Measurements from ENCODE around the gene SLC13A1. TPM values are rescaled to one million over a fixed set of nuclear protein-coding genes. Genes with fewer than 3 reads are reported as not detected.
"Not testable (repeated sequence)": the region's sequence is repeated elsewhere in the genome, so short reads cannot be mapped to it uniquely, and the experiment has no call there.

Gene SLC13A1
- under 0.01 TPM for total RNA-seq
- 0.02 TPM for polyA plus RNA-seq
- long read RNA-seq, donor 1, result 0 reads
- long read RNA-seq, donor 2, result 0 reads
- long read RNA-seq, donor 3, result 0 reads
- long read RNA-seq, donor 4, result 0 reads
- long read RNA-seq, donor 5, result 0 reads
- long read RNA-seq, donor 6, result 0 reads
- long read RNA-seq, donor 7, result 0 reads
- long read RNA-seq, donor 8, result 0 reads
- long read RNA-seq, donor 9, result 0 reads
- long read RNA-seq, donor 10, partial matches to known transcripts, result 5 of 5 reads
- long read RNA-seq, donor 10, other reads (novel, unspliced or antisense), result 0 of 5 reads

GRCh38 chr7:123199883-123200282 lies at the start of gene SLC13A1:
Gene SLC13A1, minus strand, starts transcription at chr7:123199969. Its CDS starts 23 bp downstream, at chr7:123199946.
- Histone ChIP-seq H3K4me1 (ENCODE audit: control insufficient read depth in 2 of 2, insufficient read depth in 2 of 2, low read length in 2 of 2) (no peaks in the 10 kb centered on the region), H3K27ac (ENCODE audit: low read depth in 1 of 2, low read length in 1 of 2) (no peak within 1 kb of the TSS), H3K9me3 (ENCODE audit: control insufficient read depth in 2 of 2, insufficient read depth in 1 of 2, low read length in 1 of 2) (no peaks in the 10 kb centered on the region), H3K27me3 (ENCODE audit: control insufficient read depth in 2 of 2, insufficient read depth in 1 of 2, low read length in 1 of 2) (no peaks in the 10 kb centered on the region), H3K4me3 (ENCODE audit: low read length in 2 of 2) (no peak within 1 kb of the TSS), H3K36me3 (ENCODE audit: control insufficient read depth in 2 of 2, insufficient read depth in 2 of 2, low read length in 1 of 2) (no peaks in the 10 kb centered on the region)
- DNase-seq (ENCODE audit: low read depth in 6 of 9, low spot score in 9 of 9), result no peak
- 95% methylated on average over 4 of the region's 4 CpGs for WGBS

GRCh38 chr7:123244768-123245167 lies 45.0 kb upstream of the SLC13A1 start:
- H3K27me3 ChIP-seq (ENCODE audit: control insufficient read depth in 2 of 2, insufficient read depth in 1 of 2, low read length in 1 of 2), result no peaks in the 10 kb centered on the region
- WGBS, result 77% methylated on average over 1 of the region's 1 CpG

GRCh38 chr7:123242467-123243092 lies 42.8 kb upstream of the SLC13A1 start:
- DNase-seq (ENCODE audit: low read depth in 6 of 9, low spot score in 9 of 9), result no peak
- H3K27ac ChIP-seq (ENCODE audit: low read depth in 1 of 2, low read length in 1 of 2), result no peak overlapping the region
- no peaks in the 10 kb centered on the region for H3K27me3 ChIP-seq (ENCODE audit: control insufficient read depth in 2 of 2, insufficient read depth in 1 of 2, low read length in 1 of 2)
- H3K4me3 ChIP-seq (ENCODE audit: low read length in 2 of 2), result no peak overlapping the region
- no peaks in the 10 kb centered on the region for H3K36me3 ChIP-seq (ENCODE audit: control insufficient read depth in 2 of 2, insufficient read depth in 2 of 2, low read length in 1 of 2)
- no peaks in the 10 kb centered on the region for H3K9me3 ChIP-seq (ENCODE audit: control insufficient read depth in 2 of 2, insufficient read depth in 1 of 2, low read length in 1 of 2)
- WGBS, result 44% methylated on average over 5 of the region's 5 CpGs
- no peaks in the 10 kb centered on the region for H3K4me1 ChIP-seq (ENCODE audit: control insufficient read depth in 2 of 2, insufficient read depth in 2 of 2, low read length in 2 of 2)

More at GRCh38 chr7:123244768-123245167, 45.0 kb upstream of the SLC13A1 start:
- Histone ChIP-seq H3K9me3 (ENCODE audit: control insufficient read depth in 2 of 2, insufficient read depth in 1 of 2, low read length in 1 of 2) (no peaks in the 10 kb centered on the region), H3K36me3 (ENCODE audit: control insufficient read depth in 2 of 2, insufficient read depth in 2 of 2, low read length in 1 of 2) (no peaks in the 10 kb centered on the region), H3K27ac (ENCODE audit: low read depth in 1 of 2, low read length in 1 of 2) (no peak overlapping the region), H3K4me1 (ENCODE audit: control insufficient read depth in 2 of 2, insufficient read depth in 2 of 2, low read length in 2 of 2) (no peaks in the 10 kb centered on the region), H3K4me3 (ENCODE audit: low read length in 2 of 2) (no peak overlapping the region)
- DNase-seq (ENCODE audit: low read depth in 6 of 9, low spot score in 9 of 9), result no peak

- Histone ChIP-seq H3K4me3 (ENCODE audit: low read length in 2 of 2) (no peak overlapping the region), H3K9me3 (ENCODE audit: control insufficient read depth in 2 of 2, insufficient read depth in 1 of 2, low read length in 1 of 2) (no peaks in the 10 kb centered on the region), H3K4me1 (ENCODE audit: control insufficient read depth in 2 of 2, insufficient read depth in 2 of 2, low read length in 2 of 2) (no peaks in the 10 kb centered on the region), H3K27ac (ENCODE audit: low read depth in 1 of 2, low read length in 1 of 2) (no peak overlapping the region), H3K27me3 (ENCODE audit: control insufficient read depth in 2 of 2, insufficient read depth in 1 of 2, low read length in 1 of 2) (no peaks in the 10 kb centered on the region), H3K36me3 (ENCODE audit: control insufficient read depth in 2 of 2, insufficient read depth in 2 of 2, low read length in 1 of 2) (no peaks in the 10 kb centered on the region)
- DNase-seq (ENCODE audit: low read depth in 6 of 9, low spot score in 9 of 9), result no peak
- 93% methylated on average over 3 of the region's 3 CpGs for WGBS
Measured at GRCh38 chr7:123241809-123242208, 42.0 kb upstream of the SLC13A1 start.

- WGBS, result 64% methylated on average over 4 of the region's 4 CpGs
- Histone ChIP-seq H3K9me3 (ENCODE audit: control insufficient read depth in 2 of 2, insufficient read depth in 1 of 2, low read length in 1 of 2) (no peaks in the 10 kb centered on the region), H3K27ac (ENCODE audit: low read depth in 1 of 2, low read length in 1 of 2) (no peak overlapping the region), H3K27me3 (ENCODE audit: control insufficient read depth in 2 of 2, insufficient read depth in 1 of 2, low read length in 1 of 2) (no peaks in the 10 kb centered on the region), H3K4me1 (ENCODE audit: control insufficient read depth in 2 of 2, insufficient read depth in 2 of 2, low read length in 2 of 2) (peaks cover 0 to 3% of the 10 kb centered on the region in 2 donors), H3K36me3 (ENCODE audit: control insufficient read depth in 2 of 2, insufficient read depth in 2 of 2, low read length in 1 of 2) (no peaks in the 10 kb centered on the region), H3K4me3 (ENCODE audit: low read length in 2 of 2) (no peak overlapping the region)
- DNase-seq (ENCODE audit: low read depth in 6 of 9, low spot score in 9 of 9), result no peak
Measured at GRCh38 chr7:123231021-123232000, 31.5 kb upstream of the SLC13A1 start.

- DNase-seq (ENCODE audit: low read depth in 6 of 9, low spot score in 9 of 9), result no peak
- H3K4me1 ChIP-seq (ENCODE audit: control insufficient read depth in 2 of 2, insufficient read depth in 2 of 2, low read length in 2 of 2), result peaks cover 0 to 3% of the 10 kb centered on the region in 2 donors
- no peaks in the 10 kb centered on the region for H3K36me3 ChIP-seq (ENCODE audit: control insufficient read depth in 2 of 2, insufficient read depth in 2 of 2, low read length in 1 of 2)
- no peak overlapping the region for H3K4me3 ChIP-seq (ENCODE audit: low read length in 2 of 2)
- H3K9me3 ChIP-seq (ENCODE audit: control insufficient read depth in 2 of 2, insufficient read depth in 1 of 2, low read length in 1 of 2), result no peaks in the 10 kb centered on the region
- no peaks in the 10 kb centered on the region for H3K27me3 ChIP-seq (ENCODE audit: control insufficient read depth in 2 of 2, insufficient read depth in 1 of 2, low read length in 1 of 2)
- H3K27ac ChIP-seq (ENCODE audit: low read depth in 1 of 2, low read length in 1 of 2), result peak overlapping the region in 1 of 2 donors; percentile 24
- 88% methylated on average over 11 of the region's 11 CpGs for WGBS
Measured at GRCh38 chr7:123230603-123231002, 30.8 kb upstream of the SLC13A1 start.

GRCh38 chr7:123230147-123230546 lies 30.4 kb upstream of the SLC13A1 start:
- no peak overlapping the region for H3K4me3 ChIP-seq (ENCODE audit: low read length in 2 of 2)
- 92% methylated on average over 1 of the region's 1 CpG for WGBS
- no peaks in the 10 kb centered on the region for H3K9me3 ChIP-seq (ENCODE audit: control insufficient read depth in 2 of 2, insufficient read depth in 1 of 2, low read length in 1 of 2)
- no peaks in the 10 kb centered on the region for H3K36me3 ChIP-seq (ENCODE audit: control insufficient read depth in 2 of 2, insufficient read depth in 2 of 2, low read length in 1 of 2)
- no peaks in the 10 kb centered on the region for H3K27me3 ChIP-seq (ENCODE audit: control insufficient read depth in 2 of 2, insufficient read depth in 1 of 2, low read length in 1 of 2)
- H3K4me1 ChIP-seq (ENCODE audit: control insufficient read depth in 2 of 2, insufficient read depth in 2 of 2, low read length in 2 of 2), result peaks cover 0 to 3% of the 10 kb centered on the region in 2 donors
- no peak for DNase-seq (ENCODE audit: low read depth in 6 of 9, low spot score in 9 of 9)
- H3K27ac ChIP-seq (ENCODE audit: low read depth in 1 of 2, low read length in 1 of 2), result no peak overlapping the region

GRCh38 chr7:123229426-123229825 lies 29.7 kb upstream of the SLC13A1 start:
- DNase-seq (ENCODE audit: low read depth in 6 of 9, low spot score in 9 of 9), result no peak
- H3K9me3 ChIP-seq (ENCODE audit: control insufficient read depth in 2 of 2, insufficient read depth in 1 of 2, low read length in 1 of 2), result no peaks in the 10 kb centered on the region
- H3K36me3 ChIP-seq (ENCODE audit: control insufficient read depth in 2 of 2, insufficient read depth in 2 of 2, low read length in 1 of 2), result no peaks in the 10 kb centered on the region
- no peak overlapping the region for H3K27ac ChIP-seq (ENCODE audit: low read depth in 1 of 2, low read length in 1 of 2)
- peaks cover 0 to 3% of the 10 kb centered on the region in 2 donors for H3K4me1 ChIP-seq (ENCODE audit: control insufficient read depth in 2 of 2, insufficient read depth in 2 of 2, low read length in 2 of 2)
- no peaks in the 10 kb centered on the region for H3K27me3 ChIP-seq (ENCODE audit: control insufficient read depth in 2 of 2, insufficient read depth in 1 of 2, low read length in 1 of 2)
- no peak overlapping the region for H3K4me3 ChIP-seq (ENCODE audit: low read length in 2 of 2)

GRCh38 chr7:123227666-123228065 lies 27.9 kb upstream of the SLC13A1 start:
- H3K36me3 ChIP-seq (ENCODE audit: control insufficient read depth in 2 of 2, insufficient read depth in 2 of 2, low read length in 1 of 2); H3K4me3 ChIP-seq (ENCODE audit: low read length in 2 of 2); H3K9me3 ChIP-seq (ENCODE audit: control insufficient read depth in 2 of 2, insufficient read depth in 1 of 2, low read length in 1 of 2); H3K27ac ChIP-seq (ENCODE audit: low read depth in 1 of 2, low read length in 1 of 2); H3K4me1 ChIP-seq (ENCODE audit: control insufficient read depth in 2 of 2, insufficient read depth in 2 of 2, low read length in 2 of 2); DNase-seq (ENCODE audit: low read depth in 6 of 9, low spot score in 9 of 9); H3K27me3 ChIP-seq (ENCODE audit: control insufficient read depth in 2 of 2, insufficient read depth in 1 of 2, low read length in 1 of 2): not testable (repeated sequence)
- WGBS, result 92% methylated on average over 6 of the region's 6 CpGs

All from thymus (tissue), 14 donors.